HG03025 (cell line): ENCODE results near the gene DTNBP1.

ENCODE experiments used
- ATAC-seq: cut with Tn5 transposase; IDR thresholded peaks from one replicate; pipeline ENCODE4 v1.9.1; 2021; ENCODE audit warnings: mild to moderate bottlenecking, moderate library complexity; ENCODE audit not compliant: unreplicated experiment, low FRiP score

Gene DTNBP1

GRCh38 chr6:15518057-15518456, 144.8 kb downstream of the DTNBP1 start:
- ATAC-seq, result no peak

DNA sequence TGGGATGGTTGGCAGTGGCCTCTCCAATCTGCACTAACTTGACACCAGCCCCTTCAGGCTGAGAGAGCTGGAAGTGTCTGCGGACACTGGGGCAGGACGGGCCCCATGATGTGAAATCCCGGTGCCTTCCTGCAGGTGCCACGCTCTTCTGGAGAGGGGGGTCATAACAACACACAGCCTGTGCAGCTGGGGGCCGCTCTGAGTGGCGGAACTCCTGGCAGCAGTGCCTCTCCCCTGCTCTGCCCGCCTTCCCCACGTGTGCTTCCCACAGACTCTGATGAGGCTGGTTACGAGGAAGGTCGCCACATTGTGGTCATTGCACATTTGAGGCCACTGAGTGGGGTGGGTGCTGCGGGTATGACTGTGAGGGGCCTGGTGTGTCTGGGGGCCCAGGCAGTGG, 145.2 kb downstream of the DTNBP1 start:
- ATAC-seq, result no peak

DNA sequence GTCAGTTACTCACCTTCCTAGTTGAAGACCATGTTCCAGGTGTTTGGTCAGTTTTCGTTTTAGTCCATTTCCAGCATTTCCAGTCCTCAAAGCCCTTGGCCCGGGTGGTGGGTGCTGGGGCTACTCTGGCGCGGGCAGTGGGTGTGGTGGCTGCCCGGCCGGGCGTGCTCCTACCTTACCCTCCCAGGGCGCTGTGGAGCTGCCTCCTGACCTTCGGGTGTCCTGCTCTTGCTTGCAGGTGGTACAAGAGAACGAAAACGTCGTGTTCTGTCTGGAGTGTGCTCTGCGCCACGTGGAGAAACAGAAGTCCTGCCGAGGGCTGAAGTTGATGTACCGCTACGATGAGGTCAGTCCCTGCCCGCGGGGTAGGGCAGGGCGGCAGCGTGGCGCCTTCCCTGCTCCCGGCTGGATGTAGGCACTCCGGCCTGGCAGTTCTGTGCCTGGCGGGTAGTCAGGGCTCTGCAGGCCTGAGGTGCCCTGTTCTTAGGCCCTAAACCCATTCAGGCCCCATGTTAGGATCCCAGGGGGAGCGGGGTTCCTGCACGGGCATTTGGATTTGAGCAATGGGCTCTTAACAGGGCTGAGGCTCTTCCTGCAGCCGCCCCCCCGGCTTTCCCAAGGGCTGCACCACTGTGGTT, 145.8 kb downstream of the DTNBP1 start:
- no peak for ATAC-seq

- ATAC-seq, result no peak
These were observed 146.4 kb downstream of the DTNBP1 start for GRCh38 chr6:15516378-15516777.

DNA sequence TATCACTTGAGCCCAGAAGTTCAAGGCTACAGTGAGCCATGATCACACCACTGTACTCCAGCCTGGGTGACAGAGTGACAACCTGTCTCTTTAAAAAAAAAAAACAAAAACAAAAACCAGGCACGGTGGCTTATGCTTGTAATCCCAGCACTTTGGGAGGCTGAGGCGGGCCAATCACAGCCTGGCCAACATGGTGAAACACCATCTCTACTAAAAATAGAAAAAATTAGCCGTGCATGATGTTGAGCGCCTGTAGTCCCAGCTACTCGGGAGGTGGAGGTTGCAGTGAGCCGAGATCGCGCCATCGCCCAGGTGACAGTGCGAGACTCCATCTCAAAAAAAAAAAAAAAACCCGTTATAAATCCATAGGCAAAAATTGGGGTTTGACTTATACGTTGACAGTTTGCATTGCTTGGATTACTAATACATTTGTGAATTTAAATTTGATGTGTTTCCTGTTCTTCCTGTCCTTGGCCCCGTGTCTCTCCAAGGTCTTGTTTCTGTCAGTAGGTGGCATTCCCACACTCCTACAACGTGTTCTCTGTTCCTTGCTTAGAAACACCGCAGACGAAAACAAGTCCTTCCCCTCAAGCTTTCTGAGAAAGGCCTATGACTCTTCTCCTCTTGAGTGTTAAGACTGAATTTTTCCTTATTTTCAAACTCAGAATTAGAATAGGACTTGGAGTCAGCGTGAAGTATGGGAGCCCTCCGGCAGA, 147.0 kb downstream of the DTNBP1 start:
- no peak for ATAC-seq

GRCh38 chr6:15515226-15515625, 147.6 kb downstream of the DTNBP1 start:
- ATAC-seq, result no peak

DNA sequence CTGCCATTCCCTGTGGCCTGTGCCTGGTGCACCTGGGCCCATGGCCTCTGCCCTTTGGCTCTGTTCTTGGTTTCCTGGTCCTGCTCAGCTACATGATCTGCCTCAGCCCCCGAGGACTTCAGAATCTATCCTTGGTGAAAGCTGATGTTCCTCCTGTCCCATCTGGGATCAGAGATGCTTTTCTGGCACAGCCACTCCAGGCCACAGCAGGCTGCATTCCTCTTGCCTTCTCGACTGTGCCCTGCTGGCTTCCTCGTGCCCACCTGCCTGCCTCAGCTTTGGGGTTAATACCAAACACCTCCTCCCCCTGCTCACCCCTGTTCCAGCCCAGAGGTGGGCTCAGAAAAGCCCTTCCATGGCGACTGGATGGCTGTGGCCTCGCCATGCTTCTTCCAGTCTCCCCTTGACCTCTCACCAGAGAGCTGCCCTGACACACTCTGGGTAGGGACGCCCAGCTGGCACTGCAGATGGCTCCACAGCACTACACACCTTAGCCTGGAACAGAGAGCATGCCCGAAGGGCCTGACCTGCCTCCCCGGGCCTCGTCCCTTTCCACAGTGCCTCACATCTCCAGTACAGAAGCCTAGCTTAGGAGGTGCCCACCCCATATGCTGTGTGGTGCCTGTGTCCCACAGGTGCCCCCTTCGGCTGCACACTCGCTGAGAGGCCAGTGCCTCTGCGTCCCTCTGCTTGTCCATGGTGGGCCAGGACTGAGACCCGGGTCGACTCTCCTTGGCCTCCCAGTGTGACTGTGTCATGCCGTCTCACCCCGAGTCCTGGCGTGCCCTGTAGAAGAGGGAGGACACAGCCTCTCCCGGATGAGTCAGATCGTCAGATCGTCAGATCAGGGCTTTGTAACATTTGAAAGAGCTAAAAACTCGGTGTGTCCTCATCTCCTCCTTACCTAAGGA, 148.8 kb downstream of the DTNBP1 start:
- ATAC-seq, result no peak

- no peak for ATAC-seq
These were observed 149.6 kb downstream of the DTNBP1 start for GRCh38 chr6:15513131-15513771.

DNA sequence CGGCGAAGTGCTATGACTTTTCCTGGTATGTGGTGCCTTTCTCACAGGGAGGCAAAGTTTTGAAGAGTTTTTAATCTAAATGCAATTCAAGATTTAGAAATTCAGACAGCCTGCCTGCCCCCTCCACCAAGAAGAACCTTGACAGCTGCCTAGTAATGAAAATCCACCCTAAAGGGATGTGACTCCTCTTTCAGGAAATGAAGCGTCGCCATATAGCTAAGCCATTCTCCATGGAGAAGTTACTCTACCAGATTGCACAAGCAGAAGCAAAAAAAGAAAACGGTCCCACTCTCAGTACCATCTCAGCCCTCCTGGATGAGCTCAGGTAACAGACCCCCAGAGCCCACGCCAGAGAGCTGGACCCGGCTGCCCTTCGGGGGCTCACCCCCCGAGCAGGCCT, 150.1 kb downstream of the DTNBP1 start:
- no peak for ATAC-seq

DNA sequence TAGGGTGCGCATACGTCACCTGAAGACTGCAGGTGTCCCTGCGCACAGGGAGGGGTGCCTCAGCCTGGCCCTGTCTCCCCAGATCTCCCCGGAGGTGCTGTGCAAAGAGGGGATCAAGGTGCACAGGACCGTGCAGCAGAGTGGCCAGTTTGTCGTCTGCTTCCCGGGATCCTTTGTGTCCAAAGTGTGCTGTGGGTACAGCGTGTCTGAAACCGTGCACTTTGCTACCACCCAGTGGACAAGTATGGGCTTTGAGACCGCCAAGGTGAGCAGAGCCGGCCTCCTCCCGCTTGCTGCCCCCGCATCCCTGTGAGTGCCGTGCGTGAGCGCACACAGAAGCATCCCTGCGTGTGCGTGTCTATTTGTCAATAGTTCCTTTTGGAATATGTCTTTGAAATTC, 150.7 kb downstream of the DTNBP1 start:
- ATAC-seq, result no peak

- no peak for ATAC-seq
These were observed 151.3 kb downstream of the DTNBP1 start for GRCh38 chr6:15511248-15512125.

GRCh38 chr6:15510536-15511247, 152.1 kb downstream of the DTNBP1 start:
- no peak for ATAC-seq

DNA sequence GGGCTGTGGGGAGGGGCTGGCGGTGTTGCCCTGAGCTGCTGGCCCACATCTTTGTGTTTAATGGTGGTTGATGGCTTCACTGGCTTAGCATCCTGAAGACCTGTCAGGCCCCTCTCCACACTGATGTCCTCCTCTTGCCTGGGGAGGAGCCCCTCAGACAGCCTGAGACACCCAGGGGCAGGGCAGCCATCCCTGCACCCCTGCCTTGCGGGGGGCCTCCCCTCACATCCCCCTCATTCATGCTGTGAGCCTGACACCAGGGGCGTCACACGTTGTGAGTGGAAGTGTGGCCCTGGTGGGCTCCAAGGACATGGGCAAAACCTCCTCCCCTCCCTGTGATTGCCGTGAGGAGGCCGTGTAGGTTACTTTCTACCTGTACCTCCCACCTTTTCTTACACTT, 152.7 kb downstream of the DTNBP1 start:
- no peak for ATAC-seq

DNA sequence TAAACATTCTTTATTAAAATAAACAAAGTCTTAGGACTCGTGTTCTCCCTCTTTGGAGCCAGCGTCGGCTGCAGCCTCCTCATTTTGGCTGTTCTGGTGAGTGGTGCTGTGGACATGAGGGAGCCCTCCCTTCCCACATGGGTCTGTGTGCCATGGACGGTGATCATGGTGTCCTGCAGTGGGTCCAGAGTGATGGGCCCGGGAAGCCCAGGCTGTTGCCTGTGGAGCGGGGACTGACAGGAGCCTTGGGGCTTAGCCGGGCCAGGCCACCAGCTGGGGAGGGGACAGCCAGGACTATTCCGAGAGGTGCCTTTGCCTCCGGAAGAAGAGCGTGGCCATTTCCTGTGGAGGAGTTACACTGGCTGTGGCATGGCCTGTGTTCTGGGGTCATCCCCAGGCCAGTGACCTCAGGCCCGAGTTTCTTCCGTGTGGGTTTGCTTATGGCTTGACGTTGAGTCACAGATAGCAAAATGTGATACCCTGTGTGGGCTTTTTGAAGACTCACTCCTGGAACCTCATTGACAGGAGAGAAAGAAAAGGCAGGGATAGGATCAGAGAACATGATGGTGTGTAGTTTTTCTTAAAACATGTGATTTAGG, 153.4 kb downstream of the DTNBP1 start:
- no peak for ATAC-seq

DNA sequence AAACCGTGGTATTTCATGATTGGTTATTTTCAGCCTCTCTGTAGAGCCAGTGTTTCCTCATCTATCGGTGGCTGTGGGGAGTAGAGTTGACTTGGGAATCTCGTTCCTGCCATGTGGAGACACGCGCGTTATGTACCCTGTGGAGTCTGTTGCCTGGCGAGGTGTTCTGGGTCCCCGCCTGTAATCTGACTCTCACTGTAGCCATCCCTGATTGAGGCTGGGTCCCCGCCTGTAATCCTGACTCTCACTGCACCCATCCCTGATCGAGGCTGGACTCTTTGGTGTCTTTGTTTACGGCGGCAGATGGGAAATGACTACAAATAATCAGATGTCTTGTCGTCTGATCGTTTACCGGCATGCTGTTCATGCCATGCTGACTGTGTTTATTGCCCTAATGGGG, 153.9 kb downstream of the DTNBP1 start:
- ATAC-seq, result no peak

- no peak for ATAC-seq
These were observed 154.4 kb downstream of the DTNBP1 start for GRCh38 chr6:15508441-15508871.

DNA sequence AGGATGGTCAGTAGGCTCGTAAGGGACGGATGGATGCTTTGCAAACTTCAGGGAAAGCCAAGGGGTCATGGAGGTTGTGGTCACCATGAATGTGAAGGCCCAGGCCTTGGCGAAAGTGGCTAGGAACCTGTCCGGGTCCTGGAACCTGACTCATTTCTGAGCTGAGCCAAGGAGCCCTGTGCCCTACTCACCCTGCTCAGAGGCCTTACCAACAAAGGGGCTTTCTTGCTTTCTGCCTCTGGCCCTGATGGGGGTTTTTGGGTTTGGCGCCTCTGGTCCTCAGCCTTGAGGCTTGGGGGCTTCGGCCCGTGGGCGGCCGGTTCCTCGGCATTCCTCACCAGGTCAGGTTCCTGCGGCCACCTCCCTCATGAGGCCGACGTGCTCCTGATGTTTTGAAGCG, 155.1 kb downstream of the DTNBP1 start:
- no peak for ATAC-seq

DNA sequence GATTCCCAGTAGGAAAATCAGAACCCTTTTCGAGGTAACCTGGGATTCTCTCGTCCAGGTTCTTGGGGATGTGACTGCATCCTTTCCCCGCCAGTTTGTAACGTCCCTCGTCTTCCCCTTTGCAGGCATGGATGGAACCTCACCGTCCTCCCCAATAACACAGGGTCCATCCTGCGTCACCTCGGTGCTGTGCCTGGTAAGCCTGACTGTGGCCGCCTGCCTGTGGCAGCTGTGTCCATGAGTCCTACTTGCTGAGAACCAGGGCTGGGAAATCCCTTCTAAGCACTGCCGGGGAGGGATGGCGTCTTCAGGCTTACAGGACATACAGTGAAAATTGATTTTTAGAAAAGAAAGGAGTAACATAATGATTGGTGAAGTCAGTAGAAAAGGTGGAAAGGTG, 155.6 kb downstream of the DTNBP1 start:
- ATAC-seq, result no peak

DNA sequence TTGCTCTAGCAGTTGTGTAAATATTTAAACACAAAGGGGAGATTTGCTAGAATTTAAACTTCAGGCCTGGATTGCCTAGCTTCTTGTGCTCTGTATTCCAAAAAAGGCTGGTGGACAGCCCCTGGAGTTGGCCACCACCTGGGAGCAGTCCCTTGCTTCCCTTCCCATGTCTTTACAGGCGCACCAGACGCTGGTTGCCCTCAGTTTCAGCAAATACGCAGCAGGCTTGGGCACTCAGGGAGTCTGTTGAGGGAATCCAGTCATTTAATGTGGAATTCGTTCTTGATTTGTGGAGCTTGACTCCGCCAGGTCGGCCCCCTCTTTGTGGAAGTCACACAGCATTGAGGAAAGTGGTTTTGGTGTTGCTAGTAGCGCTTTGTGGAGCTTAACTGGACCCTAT, 156.8 kb downstream of the DTNBP1 start:
- no peak for ATAC-seq
